ENCODE results near the gene MARVELD3.

Gene MARVELD3

DNA sequence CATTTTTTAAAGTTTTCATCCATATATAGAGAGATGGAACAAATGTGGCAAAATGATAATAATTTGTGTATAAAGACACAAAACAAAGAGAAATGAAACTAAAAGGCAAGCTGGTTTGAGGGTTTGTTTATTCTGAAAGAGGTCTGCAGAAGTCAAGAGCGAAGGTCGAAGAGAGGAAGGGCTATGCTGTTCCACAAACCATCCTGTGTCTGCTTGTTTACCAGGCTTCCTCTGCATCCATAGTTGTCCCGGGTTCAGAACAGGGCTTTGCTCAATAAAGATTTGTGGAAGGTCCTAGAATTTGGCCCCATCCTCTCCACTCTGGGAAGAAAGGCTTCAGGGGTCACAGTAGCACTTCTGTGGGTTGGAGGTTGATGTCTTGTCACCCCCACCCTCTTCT lies 2.4 kb upstream of the MARVELD3 start:
- DNase-seq: no peak

DNA sequence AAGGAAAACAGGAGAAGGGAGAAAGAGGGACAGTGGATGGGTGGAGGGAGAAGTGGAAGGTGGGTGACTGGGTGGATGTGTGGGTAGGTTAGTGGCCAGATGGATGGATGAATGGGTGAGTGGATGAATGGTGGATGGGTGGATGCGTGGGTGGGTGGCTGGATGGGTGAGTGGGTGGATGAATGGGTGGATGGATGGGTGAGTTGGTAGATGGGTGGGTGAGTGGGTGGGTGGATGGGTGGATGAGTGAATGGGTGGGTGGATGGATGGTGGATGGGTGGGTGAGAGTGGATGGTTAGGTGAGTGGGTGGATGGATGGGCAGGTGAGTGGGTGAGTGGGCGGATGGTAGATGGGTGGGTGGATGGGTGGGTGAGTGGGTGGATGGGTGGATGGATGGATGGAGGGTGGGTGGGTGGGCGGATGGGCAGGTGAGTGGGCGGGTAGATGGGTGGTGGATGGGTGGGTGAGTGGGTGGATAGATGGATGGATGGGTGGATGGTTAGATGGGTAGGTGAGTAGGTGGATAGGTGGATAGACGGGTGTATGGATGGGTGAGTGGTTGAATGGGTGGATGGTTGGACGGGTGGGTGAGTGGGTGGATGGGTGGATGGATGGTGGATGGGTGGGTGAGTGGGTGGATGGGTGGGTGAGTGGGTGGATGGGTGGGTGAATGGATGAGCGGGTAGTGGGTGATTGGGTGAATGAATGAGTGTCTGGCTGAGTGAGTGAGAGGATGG lies 702 bp upstream of the MARVELD3 start:
- no peak for DNase-seq

DNA sequence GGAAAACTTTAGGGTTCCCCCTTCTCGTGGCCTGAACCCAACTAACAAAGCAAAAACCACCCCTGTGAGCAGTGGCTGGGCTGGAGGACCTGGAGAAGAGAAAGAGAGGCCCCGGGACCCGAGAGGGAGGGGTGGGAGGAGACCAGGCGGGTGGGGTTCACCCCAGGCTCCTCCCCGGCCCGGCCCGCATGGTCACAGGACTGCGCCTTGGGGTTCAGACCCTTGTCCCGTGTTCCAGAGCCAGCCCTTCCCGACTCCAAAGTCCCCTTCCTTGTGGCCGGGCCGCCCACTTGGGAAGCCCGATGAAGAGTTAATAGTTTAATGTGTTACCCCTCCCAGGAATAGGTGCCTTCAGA lies 852 bp downstream of the MARVELD3 start:
- DNase-seq: no peak

DNA sequence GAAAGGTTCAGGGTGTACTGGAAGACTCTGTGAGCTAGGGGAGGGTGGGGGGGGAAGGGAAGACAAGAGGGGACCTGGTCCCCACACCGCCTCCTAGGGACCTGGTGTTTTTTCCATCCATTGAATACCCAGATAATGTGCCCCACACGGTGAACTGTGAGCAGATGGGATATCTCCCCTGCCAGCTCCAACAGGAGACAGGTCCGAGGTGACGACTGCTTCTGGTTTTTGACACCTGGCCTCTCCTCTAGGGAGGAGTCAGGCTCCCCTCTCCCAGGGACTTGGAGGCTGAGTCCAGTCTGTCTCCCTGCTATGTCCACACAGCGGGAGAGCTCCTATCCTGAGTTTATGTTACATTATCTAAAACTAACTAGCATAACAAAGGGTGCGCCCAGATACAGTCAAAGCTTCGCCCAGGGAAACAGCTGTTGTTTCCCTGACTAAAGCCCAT lies 1.8 kb downstream of the MARVELD3 start:
- DNase-seq: no peak

DNA sequence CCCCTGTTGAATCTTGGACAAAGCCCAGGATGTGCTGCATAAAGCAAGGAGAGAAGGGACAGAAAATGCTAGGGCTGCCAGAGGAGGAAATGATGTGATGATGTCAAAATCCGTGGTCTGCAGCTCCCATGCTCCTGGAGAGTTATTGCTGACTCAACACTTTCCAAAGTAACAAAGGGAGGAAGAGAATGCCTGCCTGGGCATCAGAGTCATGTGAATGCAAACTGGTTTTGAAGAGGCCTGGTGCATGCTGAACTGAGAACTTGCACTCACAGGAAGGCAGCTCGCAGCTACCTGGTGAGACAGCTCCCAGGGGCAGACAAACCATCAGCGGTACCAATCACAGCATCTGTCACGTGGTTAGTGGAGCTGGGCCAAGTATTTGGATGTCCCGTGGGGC lies 2.8 kb downstream of the MARVELD3 start:
- DNase-seq: no peak

DNA sequence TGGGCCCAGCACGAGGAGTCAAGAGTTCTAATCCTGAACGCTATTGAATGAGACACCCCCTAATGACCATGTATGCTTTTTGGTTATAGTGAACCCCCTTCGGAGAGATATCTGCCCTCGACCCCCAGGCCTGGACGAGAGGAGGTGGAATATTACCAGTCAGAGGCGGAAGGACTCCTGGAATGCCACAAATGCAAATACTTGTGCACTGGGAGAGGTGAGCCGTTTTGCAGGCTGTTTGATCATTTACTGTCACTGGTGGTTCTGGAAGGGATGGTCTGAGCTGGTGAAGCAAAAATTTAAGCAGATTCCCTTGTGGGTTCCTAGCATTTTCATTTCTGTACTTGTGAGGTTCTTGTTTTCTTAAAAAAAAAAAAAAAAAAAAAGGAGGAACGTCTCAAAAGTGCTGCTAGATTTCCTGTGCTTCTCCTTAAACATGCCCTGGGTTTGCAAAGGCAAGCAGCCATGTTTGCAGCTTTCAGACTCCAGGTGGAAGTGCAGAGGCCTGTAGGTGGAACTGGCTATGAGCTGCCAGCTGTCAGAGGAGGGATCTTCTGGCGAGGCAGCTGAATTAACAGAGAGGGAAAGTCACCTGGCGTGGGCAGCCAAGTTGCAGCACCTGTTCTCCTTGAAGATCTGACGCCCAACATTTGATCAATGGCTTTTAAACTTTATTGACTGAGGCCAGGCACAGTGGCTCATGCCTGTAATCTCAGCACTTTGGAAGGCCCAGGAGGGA lies 3.5 kb downstream of the MARVELD3 start:
- no peak for DNase-seq

DNA sequence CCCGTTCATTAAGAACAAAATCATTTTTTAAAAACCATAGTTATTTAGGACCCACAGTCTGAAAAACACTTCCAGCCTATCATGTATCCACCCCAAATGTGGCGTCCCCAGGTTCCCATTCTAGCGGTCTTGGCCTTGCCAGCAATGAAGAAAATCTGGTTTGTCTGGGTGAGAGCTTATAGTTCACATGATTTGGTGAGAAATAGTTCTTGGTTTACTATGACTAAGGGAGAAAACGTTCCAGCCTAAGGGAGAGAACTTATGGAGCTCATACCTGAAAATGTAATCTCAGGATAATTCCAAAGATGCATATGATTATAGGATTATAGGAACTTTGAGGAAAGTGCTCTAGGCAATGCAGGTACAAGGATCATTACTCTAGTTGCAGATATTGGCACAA lies 4.8 kb downstream of the MARVELD3 start:
- DNase-seq: no peak

DNA sequence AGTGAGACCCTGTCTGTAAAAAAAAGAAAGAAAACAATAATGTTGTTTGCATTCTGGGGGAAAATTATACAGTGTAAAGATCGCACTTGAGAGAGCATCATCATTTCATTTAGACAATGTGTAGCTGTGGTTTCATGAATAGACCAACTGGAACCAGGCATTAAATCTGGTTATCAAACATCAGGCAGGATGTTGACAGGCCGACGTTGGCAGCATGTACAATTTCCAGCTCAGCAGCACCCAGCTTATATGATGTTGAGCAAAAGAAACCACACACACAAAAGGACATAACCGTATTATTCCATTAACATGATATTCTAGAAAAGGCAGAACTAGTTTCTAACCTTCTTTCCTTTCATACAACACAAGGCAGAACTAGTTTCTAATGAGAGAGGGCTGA lies 5.8 kb downstream of the MARVELD3 start:
- no peak for DNase-seq

DNA sequence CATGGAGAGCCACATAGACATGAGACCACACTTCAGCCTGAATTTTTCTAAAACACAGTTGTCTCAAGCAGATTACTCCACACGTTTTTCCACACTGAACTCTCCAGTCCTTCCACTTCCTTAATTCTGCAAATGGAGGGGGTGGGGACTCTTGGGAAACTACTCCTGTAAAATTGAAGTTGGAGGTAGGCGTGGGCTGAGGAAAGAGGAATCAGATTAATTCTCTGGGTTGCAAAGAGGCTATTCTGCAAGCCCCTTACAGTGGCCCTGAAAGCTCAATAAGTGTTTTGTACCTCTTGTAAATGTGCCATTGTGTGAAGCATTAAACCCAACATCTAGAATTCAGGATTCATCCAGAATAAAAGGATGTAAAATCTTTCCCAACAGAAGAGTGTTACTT lies 9.6 kb downstream of the MARVELD3 start:
- no peak for DNase-seq

DNA sequence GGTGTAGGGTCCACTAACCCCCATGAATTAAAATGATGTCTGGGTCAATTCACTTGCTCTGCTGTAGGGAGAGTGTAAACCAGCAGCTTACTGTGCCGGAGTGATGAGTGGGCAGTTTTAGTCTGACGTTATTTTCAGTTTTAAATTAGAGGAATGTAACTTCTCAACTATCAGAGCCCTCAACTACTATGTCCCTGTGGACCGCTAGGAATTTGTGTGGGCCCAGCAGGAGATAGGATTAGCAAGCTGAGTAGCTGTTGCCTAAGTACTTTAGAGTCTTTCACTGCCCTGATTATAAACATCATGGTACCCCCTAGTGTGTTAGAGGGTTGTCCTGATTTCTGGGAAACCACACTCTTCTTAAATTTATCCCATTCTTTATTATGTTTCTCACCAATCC lies 11.4 kb downstream of the MARVELD3 start:
- no peak for DNase-seq

DNA sequence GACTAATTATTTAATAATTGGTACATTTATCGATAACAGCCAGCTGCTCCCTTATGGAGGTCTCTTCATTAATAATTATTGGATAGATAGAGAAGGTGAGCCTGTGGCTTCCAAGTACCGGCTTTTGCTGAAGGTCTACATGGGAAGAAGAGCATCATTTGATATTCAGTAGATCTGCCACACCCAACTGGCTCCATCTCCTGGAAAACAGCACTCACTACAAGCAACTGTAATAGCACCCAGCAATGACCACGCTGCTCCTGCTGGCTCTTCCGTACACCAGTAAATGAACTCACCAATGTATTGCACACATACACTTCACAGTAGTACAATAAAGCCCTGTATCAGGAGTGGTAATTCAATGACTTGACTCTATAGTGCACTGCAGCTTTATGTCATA lies 19.5 kb downstream of the MARVELD3 start:
- DNase-seq: no peak

DNA sequence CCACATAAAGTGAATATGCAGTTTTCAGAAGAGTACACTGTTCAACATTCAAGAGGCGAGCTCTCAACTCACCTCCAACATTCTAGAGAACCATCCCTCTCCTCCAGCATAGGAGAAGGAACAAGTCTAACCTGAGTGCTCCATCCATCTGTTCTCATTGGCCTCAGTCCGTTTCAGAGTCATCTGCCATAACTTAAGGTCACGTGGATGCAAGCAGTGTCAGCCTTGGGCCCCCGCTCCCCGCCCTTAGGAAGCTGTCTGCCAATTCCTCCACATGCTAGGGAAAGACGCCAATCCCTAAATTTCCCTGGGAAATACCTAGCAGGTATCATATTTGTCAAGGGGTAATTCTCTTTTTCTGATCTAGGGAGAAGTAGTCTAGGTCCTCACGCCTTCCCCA lies 21.4 kb downstream of the MARVELD3 start:
- no peak for DNase-seq

DNA sequence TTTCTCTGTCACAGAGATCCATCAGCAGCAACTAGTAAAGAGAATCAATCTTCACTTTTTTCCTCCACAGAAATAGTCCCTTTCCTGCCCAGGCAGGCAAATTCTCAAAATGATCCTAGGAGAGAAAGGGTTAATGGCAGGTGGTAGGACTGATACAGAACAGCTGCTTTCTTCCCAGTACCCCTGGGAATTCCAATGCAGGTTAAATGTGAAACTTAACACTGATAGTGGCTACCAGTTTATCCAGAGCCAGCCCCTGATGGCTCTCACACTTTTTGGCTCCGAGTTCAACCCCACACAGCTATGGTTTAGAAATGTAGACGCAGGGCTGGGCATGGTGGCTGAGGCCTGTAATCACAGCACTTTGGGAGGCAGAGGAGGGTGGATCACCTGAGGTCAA lies 22.2 kb downstream of the MARVELD3 start:
- DNase-seq: no peak

DNA sequence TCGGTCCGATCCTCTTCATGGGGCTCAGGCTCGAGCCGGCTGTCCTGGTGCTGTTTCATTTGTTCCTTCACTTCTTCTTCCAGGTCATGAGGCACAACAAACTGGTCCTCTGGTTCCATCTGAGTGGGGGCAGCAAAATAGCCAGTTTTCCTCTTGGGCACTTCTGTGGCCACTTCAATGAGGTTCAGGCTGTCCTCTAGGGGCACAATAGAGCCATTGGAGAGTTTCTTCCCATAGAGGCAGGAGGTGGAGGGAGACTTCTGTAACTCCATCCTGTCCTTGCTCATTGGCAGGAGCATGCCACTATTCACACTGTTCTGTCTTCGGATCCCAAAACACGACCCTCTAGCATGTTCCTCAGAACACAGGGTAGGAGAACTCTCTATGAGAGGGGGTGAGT lies 22.9 kb downstream of the MARVELD3 start:
- no peak for DNase-seq

DNA sequence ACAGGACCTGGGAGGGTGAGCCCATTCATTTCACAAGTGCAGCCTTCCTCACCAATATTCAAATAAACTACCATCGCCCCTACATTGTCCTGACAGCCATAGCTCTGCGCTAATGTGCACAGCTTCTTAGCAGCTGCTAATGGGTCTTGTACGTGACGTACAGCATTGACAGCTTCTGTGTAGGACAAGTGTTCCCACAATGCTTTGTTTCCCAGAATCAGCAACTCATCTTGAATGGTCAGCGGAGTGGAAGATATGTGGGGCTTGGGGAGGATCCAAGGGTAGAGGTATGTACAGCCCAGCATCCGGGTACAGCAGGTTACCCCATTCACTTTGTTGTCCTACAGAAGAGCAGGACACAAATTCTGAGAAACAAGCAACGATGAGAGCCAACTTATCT lies 23.7 kb downstream of the MARVELD3 start:
- no peak for DNase-seq

DNA sequence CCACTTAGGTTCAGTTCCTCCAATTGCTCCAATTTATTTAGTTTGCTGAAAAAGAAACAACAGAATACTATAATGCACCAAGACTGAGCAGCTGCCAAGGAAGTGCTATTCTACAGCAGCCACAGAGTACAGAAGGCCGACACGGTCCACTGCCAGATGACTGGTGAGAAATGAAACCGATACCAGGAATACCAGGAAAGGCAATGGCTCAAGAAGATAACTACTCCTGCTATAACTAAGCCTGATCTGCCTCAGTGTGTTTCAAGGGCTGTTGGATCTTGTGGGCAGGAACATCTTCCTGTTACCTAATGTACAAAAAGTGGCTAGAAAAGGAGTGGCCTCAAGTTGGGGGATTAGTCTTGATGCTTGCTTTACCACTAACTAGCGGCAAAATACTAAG lies 32.8 kb downstream of the MARVELD3 start:
- DNase-seq: no peak

DNA sequence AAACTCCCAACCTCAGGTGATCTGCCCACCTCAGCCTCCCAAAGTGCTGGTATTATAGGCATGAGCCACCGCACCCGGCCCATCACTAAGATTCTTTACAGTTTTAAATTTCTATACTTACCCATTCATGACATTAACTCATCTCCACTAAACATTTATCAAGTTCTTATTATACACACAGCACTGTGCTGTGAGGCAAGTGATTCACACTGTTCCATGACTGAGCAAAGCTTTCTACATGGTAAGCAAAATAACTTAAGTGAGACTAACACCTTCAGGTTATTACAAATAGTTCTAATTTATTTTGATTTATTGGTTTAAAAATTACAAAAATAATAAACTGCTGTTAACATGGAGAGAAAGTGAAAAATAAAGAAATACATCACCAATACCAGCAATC lies 33.5 kb downstream of the MARVELD3 start:
- DNase-seq: no peak

DNA sequence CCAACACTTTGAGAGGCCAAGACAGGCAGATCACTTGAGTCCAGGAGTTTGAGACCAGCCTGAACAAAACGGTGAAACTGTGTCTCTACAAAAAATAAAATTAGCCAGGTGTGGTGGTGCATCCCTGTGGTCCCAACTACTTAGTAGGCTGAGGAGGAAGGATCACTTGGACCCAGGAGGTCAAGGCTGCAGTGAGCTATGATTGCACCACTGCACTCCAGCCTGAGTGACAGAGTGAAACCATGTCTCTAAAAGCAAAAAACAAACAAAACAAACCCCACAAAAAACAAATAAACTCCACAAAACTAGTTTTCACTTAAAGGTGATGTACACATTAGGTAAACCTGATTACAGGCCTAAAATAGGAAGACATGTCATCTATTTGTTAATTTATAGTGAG lies 40.3 kb downstream of the MARVELD3 start:
- DNase-seq: no peak

DNA sequence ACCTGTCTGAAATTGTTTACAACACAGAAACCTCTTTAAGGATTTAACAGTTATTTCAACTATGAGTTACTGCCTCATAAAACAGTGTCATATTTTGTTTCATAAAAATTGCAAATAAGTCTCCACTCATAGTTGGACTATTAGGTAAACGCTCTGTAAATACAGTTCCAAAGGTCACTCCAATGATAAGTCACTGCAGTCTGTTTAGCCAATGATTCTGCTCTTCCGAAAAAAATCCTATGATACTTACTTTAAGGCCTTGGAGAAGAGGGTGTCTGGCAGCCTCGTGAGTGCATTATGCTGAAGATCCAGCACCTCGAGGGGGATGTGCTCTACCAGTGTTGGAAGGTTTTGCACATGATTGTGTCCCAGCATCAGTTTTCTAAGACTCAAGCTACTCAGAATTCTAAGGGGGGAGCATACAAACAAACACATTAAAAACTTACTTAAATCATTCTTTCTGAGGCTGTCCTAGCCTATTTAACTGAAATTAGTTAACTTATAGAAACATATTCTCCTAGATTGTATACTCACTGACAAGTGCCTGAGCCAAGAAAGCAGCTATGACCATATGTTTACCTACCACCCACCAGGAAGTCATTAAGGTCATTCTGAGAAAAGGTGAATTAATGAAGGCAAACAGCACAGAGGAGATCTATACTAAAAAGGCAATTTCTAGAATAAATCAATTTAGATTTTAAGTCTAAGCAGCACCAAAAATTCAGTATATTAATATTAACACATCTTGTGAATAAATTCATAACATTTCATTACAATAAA lies 41.1 kb downstream of the MARVELD3 start:
- DNase-seq: no peak

DNA sequence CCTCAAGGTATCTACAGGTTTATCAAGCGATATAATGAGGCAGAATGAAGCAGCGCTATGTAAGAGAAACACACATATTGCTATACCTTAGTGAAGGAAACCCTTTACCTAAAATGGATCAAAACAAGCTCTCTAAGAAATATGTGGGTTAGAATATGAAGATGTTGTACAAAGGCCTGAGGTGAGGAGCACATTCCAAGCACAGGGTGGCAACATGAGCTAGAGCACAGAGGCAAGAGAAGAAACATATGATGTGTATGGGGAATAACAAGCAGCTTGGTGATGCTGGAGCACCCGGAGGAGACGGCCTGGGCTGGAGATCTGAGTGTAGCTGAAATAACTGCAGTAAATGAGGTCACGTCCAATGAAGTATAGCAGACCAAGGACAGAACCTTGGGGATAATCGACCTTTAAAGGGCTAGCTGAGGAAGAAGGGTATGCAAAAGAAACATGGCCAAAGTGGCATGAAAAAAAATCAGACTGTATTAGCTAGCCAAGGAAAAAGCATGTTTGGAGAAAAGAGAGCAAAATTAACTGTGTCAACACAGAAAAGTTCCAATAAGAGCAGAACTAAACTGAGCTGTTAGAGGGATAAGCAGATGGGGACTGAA lies 44.0 kb downstream of the MARVELD3 start:
- no peak for DNase-seq

DNA sequence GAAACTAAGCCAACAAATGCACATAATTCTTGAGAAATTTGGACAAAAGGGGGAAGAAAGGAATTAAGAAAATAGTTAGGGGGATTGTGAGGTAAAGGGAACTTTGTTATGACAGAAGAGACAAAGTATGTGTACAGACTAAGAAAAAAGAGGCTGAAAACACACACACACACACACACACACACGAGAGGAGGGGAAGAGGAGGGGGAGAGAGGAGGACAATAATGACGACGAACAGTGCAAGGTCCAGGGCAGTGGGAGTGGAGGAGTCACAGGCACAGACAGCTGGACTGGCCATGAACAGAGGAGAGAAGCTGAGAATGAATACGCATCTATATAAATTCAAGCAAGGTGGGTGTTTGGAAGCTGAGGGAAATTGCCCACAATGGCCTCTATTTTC lies 44.6 kb downstream of the MARVELD3 start:
- no peak for DNase-seq

DNA sequence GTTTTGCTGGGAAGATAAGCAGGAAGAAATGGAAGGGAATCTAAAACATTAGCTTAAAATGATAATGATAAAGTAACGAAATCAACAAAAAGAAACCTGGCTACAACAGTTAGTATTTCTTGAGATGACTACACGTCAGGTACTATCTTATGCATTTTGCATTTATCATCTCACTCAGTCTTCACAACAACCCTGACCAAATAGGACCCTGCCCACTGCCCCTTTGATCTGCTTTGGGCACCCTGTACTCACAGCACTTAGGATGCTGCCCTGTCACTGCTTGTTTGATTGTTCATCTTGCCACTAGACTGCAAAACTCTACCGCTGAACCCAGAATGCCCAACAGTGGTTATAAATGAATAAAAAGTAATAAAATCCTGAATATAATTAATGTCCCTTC lies 45.2 kb downstream of the MARVELD3 start:
- no peak for DNase-seq

DNA sequence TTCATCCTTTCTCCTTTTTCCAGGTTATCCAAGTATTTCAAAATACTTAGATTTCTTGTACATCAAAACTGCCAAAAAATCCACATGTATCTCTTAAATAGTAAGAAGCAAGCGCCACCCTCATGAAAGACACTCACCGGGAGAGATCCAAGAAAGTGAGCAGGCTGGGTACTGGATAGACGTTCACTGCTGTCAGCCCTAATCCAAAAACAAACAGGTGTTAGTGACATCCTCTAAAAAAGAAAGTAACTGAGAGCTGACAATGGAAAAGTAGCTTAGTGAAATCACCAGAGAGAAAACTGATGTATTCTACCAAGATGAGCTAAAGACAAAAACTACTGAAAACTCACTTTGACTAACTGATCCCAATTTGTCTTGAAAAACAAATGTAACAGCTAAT lies 46.1 kb downstream of the MARVELD3 start:
- DNase-seq: no peak
